Stimulated activated CD4-positive, alpha-beta T cell treated with anti-CD3 and anti-CD28 coated beads, TNF-alpha, amount 100 ng/mL, for 1 hour (primary cell): Measurements from ENCODE around the gene RGS17.

Experiments used
- DNase-seq, 3 donors: peaks; one replicate each; pipeline ENCODE4 v3.0.0-alpha.2; 2020; ENCODE audit warnings: low read depth in 3 of 3, low spot score in 1 of 3

RGS17 gene

GRCh38 chr6:153085239-153085638 lies 45.8 kb downstream of the RGS17 start:
- no peak for DNase-seq

- no peak for DNase-seq
These were observed 46.7 kb downstream of the RGS17 start for GRCh38 chr6:153084393-153084792.

- no peak for DNase-seq
These were observed 47.2 kb downstream of the RGS17 start for GRCh38 chr6:153083869-153084268.

GRCh38 chr6:153081914-153082313 lies 49.2 kb downstream of the RGS17 start:
- DNase-seq = no peak

GRCh38 chr6:153076431-153076830 lies 54.7 kb downstream of the RGS17 start:
- no peak for DNase-seq

GRCh38 chr6:153074761-153075160 lies 56.3 kb downstream of the RGS17 start:
- DNase-seq = no peak

GRCh38 chr6:153073841-153074240 lies 57.2 kb downstream of the RGS17 start:
- no peak for DNase-seq

- DNase-seq = no peak
These were observed 60.3 kb downstream of the RGS17 start for GRCh38 chr6:153070756-153071155.

- DNase-seq = no peak
These were observed 61.2 kb downstream of the RGS17 start for GRCh38 chr6:153069897-153070296.

GRCh38 chr6:153065222-153065621 lies 65.9 kb downstream of the RGS17 start:
- DNase-seq = no peak

- DNase-seq = no peak
These were observed 67.1 kb downstream of the RGS17 start for GRCh38 chr6:153063936-153064335.

- no peak for DNase-seq
These were observed 68.6 kb downstream of the RGS17 start for GRCh38 chr6:153062516-153062915.

GRCh38 chr6:153059757-153060156 lies 71.3 kb downstream of the RGS17 start:
- DNase-seq = no peak

- no peak for DNase-seq
These were observed 71.8 kb downstream of the RGS17 start for GRCh38 chr6:153059311-153059710.

GRCh38 chr6:153058909-153059308 lies 72.2 kb downstream of the RGS17 start:
- no peak for DNase-seq

GRCh38 chr6:153058291-153058690 lies 72.8 kb downstream of the RGS17 start:
- DNase-seq = no peak

GRCh38 chr6:153056308-153056707 lies 74.8 kb downstream of the RGS17 start:
- no peak for DNase-seq

GRCh38 chr6:153051801-153052200 lies 79.3 kb downstream of the RGS17 start:
- DNase-seq = no peak

- no peak for DNase-seq
These were observed 82.5 kb downstream of the RGS17 start for GRCh38 chr6:153048631-153049030.

- no peak for DNase-seq
These were observed 83.7 kb downstream of the RGS17 start for GRCh38 chr6:153047386-153047785.

- no peak for DNase-seq
These were observed 85.8 kb downstream of the RGS17 start for GRCh38 chr6:153045271-153045670.

- no peak for DNase-seq
These were observed 86.8 kb downstream of the RGS17 start for GRCh38 chr6:153044295-153044694.

- DNase-seq = no peak
These were observed 87.4 kb downstream of the RGS17 start for GRCh38 chr6:153043719-153044118.
